SK-N-SH (cell line): ENCODE measurements around the gene CX3CL1. TPM values are rescaled to one million over a fixed set of nuclear protein-coding genes. Genes with fewer than 3 reads are reported as not detected.
"Not testable (repeated sequence)": the region's sequence is repeated elsewhere in the genome, so short reads cannot be mapped to it uniquely, and the experiment has no call there.

Source experiments
- CTCF ChIA-PET: fragments of 300-600, 350-600 bp; formaldehyde crosslinking; extraction: SDS; loops from one replicate; lab custom pipeline; 2021; lab: Yijun Ruan, JAX
- POLR2A ChIA-PET: fragments of 350-600 bp; sonication (Branson Sonifier 250); formaldehyde crosslinking; extraction: SDS; loops from one replicate; lab custom pipeline; 2020; ENCODE audit warnings: antibody characterized with exemption, inconsistent platforms; lab: Yijun Ruan, JAX
- DNase-seq: peaks from one replicate; pipeline ENCODE4 v3.0.0; 2012
- H2AFZ ChIP-seq: fragments of 200-600 bp; sonication (generic); 2 replicates; pipeline ENCODE4 v1.8.1; 2016; ENCODE audit warnings: antibody characterized with exemption, mild to moderate bottlenecking, low read depth
- H3F3A ChIP-seq: fragments of 200-600 bp; sonication (generic); replicated peaks from 2 replicates; pipeline ENCODE3; 2016; ENCODE audit warnings: antibody characterized with exemption, mild to moderate bottlenecking; ENCODE audit not compliant: insufficient read depth
- H3K27ac ChIP-seq, 2 experiments: fragments of 200-500 bp in 1 of 2; fragments of 200-600 bp in 1 of 2; sonication (Bioruptor generic) in 1 of 2; sonication (generic), shearing (Covaris generic) in 1 of 2; 2 replicates each; pipeline versions ENCODE4 v1.5.1 to v1.6.1; 2014 to 2016; ENCODE audit warnings: low read depth in 2 of 2, inconsistent platforms in 1 of 2, low read length in 1 of 2, mild to moderate bottlenecking in 1 of 2, mixed read lengths in 1 of 2
- H3K27me3 ChIP-seq: fragments of 200-600 bp; sonication (generic), shearing (Covaris generic); 2 replicates; pipeline ENCODE4 v1.6.1; 2016; ENCODE audit warnings: mixed run types; ENCODE audit not compliant: insufficient read depth
- H3K36me3 ChIP-seq, 2 experiments: fragments of 200-500 bp in 1 of 2; fragments of 200-600 bp in 1 of 2; sonication (Bioruptor generic) in 1 of 2; sonication (generic) in 1 of 2; replicated peaks in 1 of 2; 2 replicates each; pipeline versions ENCODE3 to v1.5.1; 2014 to 2016; ENCODE audit warnings: low read length in 1 of 2, mild to moderate bottlenecking in 1 of 2; ENCODE audit not compliant: insufficient read depth in 2 of 2, control insufficient read depth in 1 of 2
- H3K4me1 ChIP-seq, 2 experiments: fragments of 200-500 bp in 1 of 2; fragments of 200-600 bp in 1 of 2; sonication (Bioruptor generic) in 1 of 2; sonication (generic), shearing (Covaris generic) in 1 of 2; 2 replicates each; pipeline versions ENCODE4 v1.5.1 to v1.6.1; 2014 to 2016; ENCODE audit warnings: low read depth in 1 of 2, low read length in 1 of 2, mixed run types in 1 of 2; ENCODE audit not compliant: insufficient read depth in 2 of 2, control insufficient read depth in 1 of 2
- H3K4me2 ChIP-seq: fragments of 200-600 bp; sonication (generic), shearing (Covaris generic); 2 replicates; pipeline ENCODE4 v1.6.1; 2017; ENCODE audit warnings: mixed run types
- H3K4me3 ChIP-seq, 2 experiments: fragments of 200-500 bp in 1 of 2; fragments of 200-600 bp in 1 of 2; sonication (Bioruptor generic) in 1 of 2; sonication (generic), shearing (Covaris generic) in 1 of 2; 2 replicates each; pipeline versions ENCODE4 v1.5.1 to v1.8.1; 2014 to 2016; ENCODE audit warnings: low read depth in 2 of 2, inconsistent platforms in 1 of 2, low read length in 1 of 2, mild to moderate bottlenecking in 1 of 2, mixed read lengths in 1 of 2, moderate library complexity in 1 of 2
- H3K79me2 ChIP-seq: fragments of 200-600 bp; sonication (generic); 2 replicates; pipeline ENCODE4 v1.8.1; 2017; ENCODE audit warnings: mild to moderate bottlenecking; ENCODE audit not compliant: insufficient read depth
- H3K9ac ChIP-seq: fragments of 200-600 bp; sonication (generic); 2 replicates; pipeline ENCODE4 v1.6.1; 2017; ENCODE audit warnings: mixed run types
- H3K9me2 ChIP-seq: fragments of 200-600 bp; sonication (generic); 2 replicates; pipeline ENCODE4 v1.6.1; 2017; ENCODE audit warnings: mixed run types
- H3K9me3 ChIP-seq: fragments of 200-600 bp; sonication (generic); 2 replicates; pipeline ENCODE4 v1.6.1; 2017; ENCODE audit warnings: mixed run types, mild to moderate bottlenecking, moderate library complexity
- H4K20me1 ChIP-seq: fragments of 200-600 bp; sonication (generic); 2 replicates; pipeline ENCODE4 v1.6.1; 2017; ENCODE audit warnings: mild to moderate bottlenecking, mixed run types; ENCODE audit not compliant: insufficient read depth
- ELF1 ChIP-seq: IDR thresholded peaks from 2 replicates; pipeline ENCODE4 v1.4.0; 2012
- FOXM1 ChIP-seq: IDR thresholded peaks from 2 replicates; pipeline ENCODE4 v1.4.0; 2012; ENCODE audit warnings: low read depth, mild to moderate bottlenecking
- GATA2 ChIP-seq: sonication (generic); formaldehyde crosslinking; IDR thresholded peaks from 2 replicates; pipeline ENCODE4 v1.5.0; 2020; ENCODE audit warnings: mild to moderate bottlenecking, missing genetic modification reagents
- IRF3 ChIP-seq: fragments of 150-350 bp; IDR thresholded peaks from 2 replicates; pipeline ENCODE4 v1.6.1; 2016; ENCODE audit warnings: mild to moderate bottlenecking, low read depth, low read length
- NRF1 ChIP-seq: IDR thresholded peaks from 2 replicates; pipeline ENCODE4 v1.6.1; 2012; ENCODE audit warnings: low read depth, mild to moderate bottlenecking, low read length
- POLR2AphosphoS5 ChIP-seq: IDR thresholded peaks from 2 replicates; pipeline ENCODE4 v1.6.1; 2012; ENCODE audit warnings: low read depth, low read length
- RCOR1 ChIP-seq: fragments of 150-350 bp; IDR thresholded peaks from 2 replicates; pipeline ENCODE4 v1.6.1; 2017; ENCODE audit warnings: antibody characterized with exemption, low read length
- RXRA ChIP-seq: IDR thresholded peaks from 2 replicates; pipeline ENCODE4 v1.4.0; 2012; ENCODE audit warnings: low read depth, mild to moderate bottlenecking, borderline replicate concordance
- WGBS: methylation state at CpG from one replicate; pipeline ENCODE4 v1.1.6; 2017; ENCODE audit warnings: low lambda C conversion rate; 5-methylcytosine and 5-hydroxymethylcytosine counted together
- polyA plus RNA-seq, 3 experiments: library from polyadenylated mRNA; depleted of rRNA; stranded (reverse); fragments of >200 nt; gene quantifications; 2 replicates each; pipeline ENCODE4 v1.2.3, GENCODE V29; 2012

The CX3CL1 gene
- polyA plus RNA-seq, 1 of the 3 experiments (the other 2 are of a cell fraction) = 6.8 TPM

GRCh38 chr16:57342606-57343005 lies 29.7 kb upstream of the CX3CL1 start:
- not testable (repeated sequence) for H3K4me3 ChIP-seq, H3K36me3 ChIP-seq, H3K27me3 ChIP-seq, H3K4me1 ChIP-seq, H3K79me2 ChIP-seq, H2AFZ ChIP-seq, H4K20me1 ChIP-seq, H3K9ac ChIP-seq, H3K9me2 ChIP-seq, H3K9me3 ChIP-seq, H3K4me2 ChIP-seq, DNase-seq
- H3K27ac ChIP-seq = peak overlapping the region in 1 of 2 experiments; percentile 78; a peak in 1 of 4 replicates
- peaks cover 15% of the 10 kb centered on the region for H3F3A ChIP-seq
- 95% methylated on average over 9 of the region's 9 CpGs for WGBS
- POLR2A ChIA-PET = interaction anchor here (0.8 kb wide), 1 partner anchor 132 kb away, joined by 3 read pairs; no protein-coding TSS in a partner anchor
- CTCF ChIA-PET = interaction anchor here (1.5 kb wide), 1 partner anchor 76 kb away, joined by 3 read pairs; no protein-coding TSS in a partner anchor

DNA sequence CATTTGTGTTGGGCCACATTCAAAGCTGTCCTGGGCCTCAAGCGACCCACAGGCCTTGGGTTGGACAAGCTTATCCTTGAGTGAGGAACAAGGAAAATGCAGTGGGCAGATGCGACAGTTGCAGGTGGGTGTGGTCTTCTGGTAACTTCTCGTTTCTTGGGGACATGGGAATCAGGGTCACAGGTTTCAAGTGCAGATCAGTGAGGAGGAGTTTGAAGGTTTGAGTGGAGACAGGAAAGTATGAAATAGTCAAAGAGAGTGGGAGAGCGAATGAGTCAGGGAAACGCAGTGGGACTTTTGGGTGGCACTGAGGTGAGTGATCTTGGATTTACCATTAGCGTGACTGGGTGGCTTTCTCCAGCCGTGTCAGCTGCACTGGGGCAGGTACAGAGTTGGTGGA lies 29.1 kb upstream of the CX3CL1 start:
- DNase-seq = no peak
- no peaks in the 10 kb centered on the region for H3K9me2 ChIP-seq
- 0 out of 2 replicates have a peak, but pooled peaks cover 7% of the 10 kb centered on the region for H3K27me3 ChIP-seq
- H3K4me2 ChIP-seq = no peak overlapping the region
- no peak overlapping the region for H3K9ac ChIP-seq
- H3K27ac ChIP-seq = no peak overlapping the region
- ChIA-PET CTCF (interaction anchor here (1.1 to 1.5 kb wide), 2 partner anchors 10 to 75 kb away, joined by 3 read pairs; no protein-coding TSS in a partner anchor), POLR2A (interaction anchor here (0.8 kb wide), 1 partner anchor 131 kb away, joined by 3 read pairs; no protein-coding TSS in a partner anchor)
- H4K20me1 ChIP-seq = no peaks in the 10 kb centered on the region
- WGBS = 91% methylated on average over 7 of the region's 7 CpGs
- H3F3A ChIP-seq = peaks cover 15% of the 10 kb centered on the region
- no peak overlapping the region for H3K4me3 ChIP-seq
- H3K4me1 ChIP-seq = peaks cover 0 to 6% of the 10 kb centered on the region in 2 experiments; a peak in 1 of 4 replicates
- H2AFZ ChIP-seq = no peak overlapping the region
- no peaks in the 10 kb centered on the region for H3K79me2 ChIP-seq
- H3K9me3 ChIP-seq = no peaks in the 10 kb centered on the region
- H3K36me3 ChIP-seq = no peaks in the 10 kb centered on the region
- TF ChIP-seq FOXM1 = no peak
- no peak for TF ChIP-seq GATA2 (CRISPR knock-in tag)
- TF ChIP-seq RXRA = no peak
- TF ChIP-seq IRF3 = no peak
- no peak for TF ChIP-seq RCOR1
- TF ChIP-seq ELF1 = no peak
- no peak for TF ChIP-seq POLR2AphosphoS5
- no peak for TF ChIP-seq NRF1

DNA sequence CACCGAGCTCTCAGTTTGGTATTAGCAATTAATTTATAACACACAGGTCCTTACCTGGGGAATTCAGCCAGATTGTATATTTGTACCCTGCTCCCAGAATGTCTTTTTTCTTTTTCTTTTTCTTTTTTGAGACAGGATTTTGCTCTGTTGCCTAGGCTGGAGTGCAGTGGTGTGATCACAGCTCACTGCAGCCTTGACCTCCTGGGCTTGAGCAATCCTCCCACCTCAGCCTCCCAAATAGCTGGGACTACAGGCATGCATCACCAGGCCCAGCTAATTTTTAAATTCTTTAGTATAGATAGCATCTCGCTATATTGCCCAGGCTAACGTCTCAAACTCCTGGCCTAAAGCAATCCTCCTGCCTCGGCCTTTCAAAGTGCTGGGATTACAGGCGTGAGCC lies 28.2 kb upstream of the CX3CL1 start:
- DNase-seq, H3K4me2 ChIP-seq, H3K27ac ChIP-seq, H3K4me1 ChIP-seq, H3K27me3 ChIP-seq, POLR2A ChIA-PET, H3K79me2 ChIP-seq, H3K9ac ChIP-seq, H3K9me3 ChIP-seq, H3K4me3 ChIP-seq, H3K36me3 ChIP-seq, H2AFZ ChIP-seq, H4K20me1 ChIP-seq, H3K9me2 ChIP-seq: not testable (repeated sequence)
- 93% methylated on average over 5 of the region's 5 CpGs for WGBS
- CTCF ChIA-PET = interaction anchor here (1.1 to 2.0 kb wide), 3 partner anchors 11 to 74 kb away, joined by 3 to 5 read pairs (median 3); no protein-coding TSS in a partner anchor
- H3F3A ChIP-seq = peaks cover 15% of the 10 kb centered on the region
